Ishikawa (cell line): ENCODE measurements around the gene USE1.
A peak's percentile ranks its signal among the peaks of the same experiment; 100 is the strongest.

ENCODE experiments used
- CEBPB ChIP-seq: IDR thresholded peaks from 2 replicates; pipeline ENCODE4 v1.6.1; 2012
- CREB1 ChIP-seq: IDR thresholded peaks from 2 replicates; pipeline ENCODE4 v1.6.1; 2012; ENCODE audit warnings: low read depth
- EGR1 ChIP-seq: IDR thresholded peaks from 2 replicates; pipeline ENCODE4 v1.6.1; 2012
- EP300 ChIP-seq: IDR thresholded peaks from 2 replicates; pipeline ENCODE4 v1.6.1; 2012; ENCODE audit warnings: borderline replicate concordance
- FOXM1 ChIP-seq: IDR thresholded peaks from 2 replicates; pipeline ENCODE4 v1.6.1; 2012; ENCODE audit warnings: low read depth, borderline replicate concordance
- MAX ChIP-seq: IDR thresholded peaks from 2 replicates; pipeline ENCODE4 v1.6.1; 2012
- NFIC ChIP-seq: IDR thresholded peaks from 2 replicates; pipeline ENCODE4 v1.6.1; 2012
- RAD21 ChIP-seq: IDR thresholded peaks from 2 replicates; pipeline ENCODE4 v1.6.1; 2012; ENCODE audit warnings: low read depth
- TAF1 ChIP-seq: IDR thresholded peaks from 2 replicates; pipeline ENCODE4 v1.6.1; 2012; ENCODE audit warnings: low read depth, mild to moderate bottlenecking
- TCF12 ChIP-seq: IDR thresholded peaks from 2 replicates; pipeline ENCODE4 v1.6.1; 2012; ENCODE audit warnings: low read depth
- TEAD4 ChIP-seq: IDR thresholded peaks from 2 replicates; pipeline ENCODE4 v1.6.1; 2012
- USF1 ChIP-seq: IDR thresholded peaks from 2 replicates; pipeline ENCODE4 v1.6.1; 2012
- YY1 ChIP-seq: IDR thresholded peaks from 2 replicates; pipeline ENCODE4 v1.6.1; 2012; ENCODE audit warnings: low read depth
- ZBTB7A ChIP-seq: IDR thresholded peaks from 2 replicates; pipeline ENCODE4 v1.6.1; 2012; ENCODE audit warnings: low read depth
- TF ChIP-seq, protein P1 (sequence below): IDR thresholded peaks from 2 replicates; pipeline ENCODE4 v1.6.1; 2012; ENCODE audit warnings: low read depth, mild to moderate bottlenecking

USE1 gene

DNA sequence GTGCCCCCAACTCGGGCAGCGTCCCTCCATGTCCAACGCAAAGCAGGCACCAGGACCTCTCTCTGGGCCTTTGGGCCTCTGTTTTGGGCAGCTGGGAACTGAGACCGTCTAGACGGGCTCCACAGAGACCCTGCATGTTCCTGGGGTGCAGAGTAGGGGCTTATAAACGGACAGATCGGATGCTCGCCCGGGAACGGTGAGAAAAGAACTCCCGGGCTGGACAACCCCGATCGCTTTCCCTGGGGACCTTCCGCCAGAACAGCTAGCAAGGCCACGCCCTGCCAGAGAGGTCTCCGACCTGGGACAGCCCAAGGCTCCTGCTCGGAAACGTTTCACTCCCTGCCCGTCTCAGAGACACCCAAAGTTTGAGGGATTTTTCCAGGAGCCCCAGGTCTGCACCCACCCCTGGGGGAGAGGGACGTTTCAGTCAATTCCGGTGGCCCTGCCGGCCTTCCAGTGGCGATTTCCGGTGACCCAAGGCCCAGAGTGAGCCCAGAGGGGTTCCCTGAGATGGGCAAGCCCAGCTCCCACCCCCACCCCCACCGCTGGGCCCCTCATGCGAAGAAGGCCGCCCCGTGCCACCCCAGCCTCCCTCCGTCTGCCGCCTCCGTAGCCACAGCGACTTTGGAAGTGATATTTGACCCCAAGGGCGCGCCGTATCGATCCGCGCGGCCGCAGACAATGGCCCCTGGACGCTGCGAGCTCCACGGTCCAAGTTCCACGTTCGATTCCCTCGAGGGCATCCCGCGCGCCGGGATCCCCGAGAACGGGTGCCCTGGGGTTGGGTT is 28.9 kb downstream of the USE1 start:
- TF ChIP-seq ZBTB7A (no peak), RAD21 (no peak), CREB1 (no peak), YY1 (no peak; the same call in 1 of the 2 replicates), USF1 (no peak), TAF1 (0 out of 2 replicates have a peak, but pooled peaks have one; percentile 15)

- TF ChIP-seq TEAD4 (0 out of 2 replicates have a peak, but pooled peaks have one; percentile 19), FOXM1 (no peak), RAD21 (no peak), CEBPB (0 out of 2 replicates have a peak, but pooled peaks have one; percentile 20), TCF12 (0 out of 2 replicates have a peak, but pooled peaks have one; percentile 15), MAX (peak; percentile 64), EP300 (peak; percentile 36; the same call in 1 of the 2 replicates), EGR1 (no peak), ZBTB7A (0 out of 2 replicates have a peak, but pooled peaks have one; percentile 16), NFIC (peak; percentile 30; the same call in 1 of the 2 replicates), TAF1 (peak; percentile 46)
Observed at GRCh38 chr19:17244618-17245534, 29.7 kb downstream of the USE1 start.

DNA sequence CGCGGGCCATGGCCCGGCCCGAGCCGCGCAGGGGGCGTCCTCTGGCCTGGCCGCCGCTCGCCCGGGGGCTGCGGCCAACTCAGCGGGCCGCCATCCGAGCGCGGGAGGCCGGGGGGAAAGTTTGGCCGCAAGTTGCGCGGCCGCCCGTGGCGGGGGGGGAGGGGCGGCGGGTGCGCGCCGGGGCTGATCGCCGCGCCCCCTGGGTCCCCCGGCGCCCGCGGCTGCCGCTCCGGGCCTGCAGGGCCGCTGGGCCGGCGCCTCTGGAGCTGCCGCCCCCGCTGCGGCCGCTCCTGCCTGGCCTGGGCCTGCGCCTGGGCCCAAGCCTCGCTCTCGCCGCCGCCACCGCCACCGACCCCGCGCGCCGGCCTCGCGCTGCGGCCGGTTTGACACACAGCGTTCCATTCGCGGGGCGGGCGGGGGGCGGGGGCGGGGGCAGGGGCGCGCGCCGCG is 30.4 kb downstream of the USE1 start, which contains the start of gene NR2F6:
Gene NR2F6, minus strand, starts transcription at position 385 of the 450 bp plus-strand sequence. CDS start 699 bp downstream, outside the sequence.
- TF ChIP-seq RAD21 (no peak), EGR1 (no peak), ZBTB7A (no peak), CEBPB (no peak), USF1 (no peak), FOXM1 (no peak), NFIC (no peak; the same call in 1 of the 2 replicates), EP300 (no peak), TAF1 (no peak), TCF12 (no peak), YY1 (no peak), CREB1 (no peak), TEAD4 (no peak), MAX (no peak)
- TF ChIP-seq, protein P1, sequence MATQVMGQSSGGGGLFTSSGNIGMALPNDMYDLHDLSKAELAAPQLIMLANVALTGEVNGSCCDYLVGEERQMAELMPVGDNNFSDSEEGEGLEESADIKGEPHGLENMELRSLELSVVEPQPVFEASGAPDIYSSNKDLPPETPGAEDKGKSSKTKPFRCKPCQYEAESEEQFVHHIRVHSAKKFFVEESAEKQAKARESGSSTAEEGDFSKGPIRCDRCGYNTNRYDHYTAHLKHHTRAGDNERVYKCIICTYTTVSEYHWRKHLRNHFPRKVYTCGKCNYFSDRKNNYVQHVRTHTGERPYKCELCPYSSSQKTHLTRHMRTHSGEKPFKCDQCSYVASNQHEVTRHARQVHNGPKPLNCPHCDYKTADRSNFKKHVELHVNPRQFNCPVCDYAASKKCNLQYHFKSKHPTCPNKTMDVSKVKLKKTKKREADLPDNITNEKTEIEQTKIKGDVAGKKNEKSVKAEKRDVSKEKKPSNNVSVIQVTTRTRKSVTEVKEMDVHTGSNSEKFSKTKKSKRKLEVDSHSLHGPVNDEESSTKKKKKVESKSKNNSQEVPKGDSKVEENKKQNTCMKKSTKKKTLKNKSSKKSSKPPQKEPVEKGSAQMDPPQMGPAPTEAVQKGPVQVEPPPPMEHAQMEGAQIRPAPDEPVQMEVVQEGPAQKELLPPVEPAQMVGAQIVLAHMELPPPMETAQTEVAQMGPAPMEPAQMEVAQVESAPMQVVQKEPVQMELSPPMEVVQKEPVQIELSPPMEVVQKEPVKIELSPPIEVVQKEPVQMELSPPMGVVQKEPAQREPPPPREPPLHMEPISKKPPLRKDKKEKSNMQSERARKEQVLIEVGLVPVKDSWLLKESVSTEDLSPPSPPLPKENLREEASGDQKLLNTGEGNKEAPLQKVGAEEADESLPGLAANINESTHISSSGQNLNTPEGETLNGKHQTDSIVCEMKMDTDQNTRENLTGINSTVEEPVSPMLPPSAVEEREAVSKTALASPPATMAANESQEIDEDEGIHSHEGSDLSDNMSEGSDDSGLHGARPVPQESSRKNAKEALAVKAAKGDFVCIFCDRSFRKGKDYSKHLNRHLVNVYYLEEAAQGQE: no peak

DNA sequence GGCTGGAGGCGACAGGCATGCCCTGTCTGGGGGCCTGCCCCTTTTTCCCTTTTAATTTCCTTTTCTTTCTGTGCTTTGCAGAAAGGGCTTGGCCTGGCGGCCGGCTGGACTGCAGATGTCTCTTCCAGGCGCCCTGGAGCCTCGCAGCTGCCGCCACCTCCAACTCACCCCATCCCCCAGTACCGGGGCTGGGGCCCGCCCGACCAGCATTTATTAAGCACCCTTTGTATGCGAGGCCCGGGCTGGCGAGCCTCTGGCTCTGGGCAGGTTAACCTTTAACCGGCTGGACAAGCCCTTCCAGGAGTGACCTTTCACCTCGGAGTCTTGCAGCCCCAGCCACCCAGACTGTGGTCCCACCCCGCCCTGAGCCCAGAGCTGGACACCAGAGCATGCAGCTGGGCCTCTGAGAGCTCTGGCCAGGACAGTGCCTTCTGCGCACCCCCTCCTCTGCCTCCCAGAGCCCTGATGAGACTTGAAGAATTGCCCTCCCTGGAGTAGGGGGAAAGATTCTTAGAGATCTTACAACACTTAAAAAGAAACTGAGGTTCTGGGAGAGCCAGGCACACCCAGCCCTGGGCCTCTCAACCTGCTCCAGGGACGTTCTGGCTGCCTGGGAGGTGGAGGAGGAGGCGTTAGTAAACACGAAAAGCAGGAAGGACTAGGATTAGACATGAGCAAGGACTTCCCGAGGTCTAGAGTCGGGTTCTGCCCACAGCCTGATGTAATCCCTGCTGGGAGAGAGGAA is 31.7 kb downstream of the USE1 start:
- TF ChIP-seq TCF12 (no peak), MAX (0 out of 2 replicates have a peak, but pooled peaks have one; percentile 15)

DNA sequence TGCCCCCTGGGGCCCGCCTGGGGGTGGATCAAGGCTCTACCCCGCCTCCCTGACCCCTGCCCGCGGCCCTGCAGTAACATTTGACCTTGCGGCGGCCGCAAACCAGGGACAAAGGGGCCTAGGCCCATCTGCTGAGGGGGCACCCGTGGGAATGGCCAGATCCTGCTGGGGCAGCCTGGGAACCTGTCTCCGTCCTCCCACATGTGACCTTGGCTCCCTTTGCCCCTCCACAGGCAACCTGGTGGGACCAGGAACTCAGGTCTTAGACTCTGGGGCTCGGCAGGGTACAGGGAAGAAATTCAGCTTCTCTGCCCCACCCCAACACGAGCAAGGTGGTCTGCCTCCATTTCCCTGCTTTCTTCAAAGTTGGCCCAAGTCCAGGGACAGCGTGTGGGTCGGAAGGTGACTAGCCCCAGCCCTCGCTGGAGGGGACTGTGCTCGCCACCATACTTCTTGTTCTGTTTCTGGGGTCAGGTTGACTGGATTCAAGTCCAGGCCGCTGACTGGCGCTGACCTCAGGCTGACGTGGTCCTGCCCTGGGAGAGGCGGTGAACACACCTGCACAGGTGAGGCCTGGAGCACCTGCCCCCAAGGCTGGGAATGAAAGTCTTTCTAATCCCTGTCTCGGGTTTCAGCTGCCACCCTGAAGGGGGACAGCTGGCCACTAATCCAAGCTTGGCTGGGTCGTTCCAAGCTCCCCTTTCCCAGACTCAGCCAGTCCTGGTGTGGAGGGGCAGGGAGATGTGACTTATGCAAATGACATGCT is 33.0 kb downstream of the USE1 start:
- peak; percentile 66 for TF ChIP-seq NFIC
- TF ChIP-seq EGR1: no peak
- TF ChIP-seq MAX: peak; percentile 68
- TF ChIP-seq TCF12: peak; percentile 88
- no peak for TF ChIP-seq YY1
- peak; percentile 65; the same call in 1 of the 2 replicates for TF ChIP-seq ZBTB7A
- TF ChIP-seq USF1: peak; percentile 30; the same call in 1 of the 2 replicates
- TF ChIP-seq FOXM1: no peak
- no peak for TF ChIP-seq CEBPB
- TF ChIP-seq RAD21: no peak; the same call in 1 of the 2 replicates
- TF ChIP-seq, protein P1: no peak
- TF ChIP-seq TEAD4: no peak
- peak; percentile 45; the same call in 1 of the 2 replicates for TF ChIP-seq CREB1
- TF ChIP-seq TAF1: peak; percentile 17; the same call in 1 of the 2 replicates
- TF ChIP-seq EP300: peak; percentile 74
